D721Med (cell line): ENCODE data around the gene CARD19.

Experiments
- DNase-seq: peaks from one replicate; pipeline ENCODE4 v3.0.0; 2011; ENCODE audit warnings: low spot score; ENCODE audit not compliant: insufficient read length
- FAIRE-seq: peaks from 2 replicates; lab custom pipeline; 2011; peaks lifted over from hg19 to GRCh38; lab: Jason Lieb, UNC
- TF ChIP-seq, protein P1 (sequence below): IDR thresholded peaks from 2 replicates; pipeline ENCODE4 v1.5.1; 2012; ENCODE audit warnings: mild to moderate bottlenecking, control low read depth; ENCODE audit not compliant: insufficient read depth; ENCODE audit errors: missing control alignments

The CARD19 gene

DNA sequence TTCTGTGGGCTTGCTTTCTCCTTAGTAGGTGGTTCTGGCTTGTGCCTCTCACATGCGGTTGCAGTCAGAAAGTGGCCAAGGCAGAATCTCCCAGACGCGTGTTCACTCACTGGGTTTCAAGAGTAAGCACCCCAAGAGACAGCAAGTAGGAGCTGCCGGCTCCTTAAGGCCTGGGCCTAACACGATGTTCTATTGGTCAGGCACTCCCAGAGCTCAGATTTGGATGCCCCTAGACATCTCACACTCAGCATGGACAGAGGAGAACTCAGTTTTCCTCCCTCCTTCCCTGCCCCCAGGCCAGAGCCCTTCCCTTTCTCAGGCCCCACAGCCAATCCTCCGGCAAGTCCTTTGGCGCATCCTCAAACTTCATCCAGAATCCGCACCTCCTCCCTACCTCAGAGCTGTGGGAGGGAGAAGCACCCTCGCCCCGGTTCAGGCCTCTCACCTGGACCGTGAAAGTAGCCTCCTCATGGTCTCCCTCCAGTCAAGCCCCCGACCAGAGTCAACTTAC, 6.5 kb upstream of the CARD19 start:
- TF ChIP-seq, protein P1, sequence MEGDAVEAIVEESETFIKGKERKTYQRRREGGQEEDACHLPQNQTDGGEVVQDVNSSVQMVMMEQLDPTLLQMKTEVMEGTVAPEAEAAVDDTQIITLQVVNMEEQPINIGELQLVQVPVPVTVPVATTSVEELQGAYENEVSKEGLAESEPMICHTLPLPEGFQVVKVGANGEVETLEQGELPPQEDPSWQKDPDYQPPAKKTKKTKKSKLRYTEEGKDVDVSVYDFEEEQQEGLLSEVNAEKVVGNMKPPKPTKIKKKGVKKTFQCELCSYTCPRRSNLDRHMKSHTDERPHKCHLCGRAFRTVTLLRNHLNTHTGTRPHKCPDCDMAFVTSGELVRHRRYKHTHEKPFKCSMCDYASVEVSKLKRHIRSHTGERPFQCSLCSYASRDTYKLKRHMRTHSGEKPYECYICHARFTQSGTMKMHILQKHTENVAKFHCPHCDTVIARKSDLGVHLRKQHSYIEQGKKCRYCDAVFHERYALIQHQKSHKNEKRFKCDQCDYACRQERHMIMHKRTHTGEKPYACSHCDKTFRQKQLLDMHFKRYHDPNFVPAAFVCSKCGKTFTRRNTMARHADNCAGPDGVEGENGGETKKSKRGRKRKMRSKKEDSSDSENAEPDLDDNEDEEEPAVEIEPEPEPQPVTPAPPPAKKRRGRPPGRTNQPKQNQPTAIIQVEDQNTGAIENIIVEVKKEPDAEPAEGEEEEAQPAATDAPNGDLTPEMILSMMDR = no peak
- DNase-seq (peak; percentile 3), FAIRE-seq (no peak)

DNA sequence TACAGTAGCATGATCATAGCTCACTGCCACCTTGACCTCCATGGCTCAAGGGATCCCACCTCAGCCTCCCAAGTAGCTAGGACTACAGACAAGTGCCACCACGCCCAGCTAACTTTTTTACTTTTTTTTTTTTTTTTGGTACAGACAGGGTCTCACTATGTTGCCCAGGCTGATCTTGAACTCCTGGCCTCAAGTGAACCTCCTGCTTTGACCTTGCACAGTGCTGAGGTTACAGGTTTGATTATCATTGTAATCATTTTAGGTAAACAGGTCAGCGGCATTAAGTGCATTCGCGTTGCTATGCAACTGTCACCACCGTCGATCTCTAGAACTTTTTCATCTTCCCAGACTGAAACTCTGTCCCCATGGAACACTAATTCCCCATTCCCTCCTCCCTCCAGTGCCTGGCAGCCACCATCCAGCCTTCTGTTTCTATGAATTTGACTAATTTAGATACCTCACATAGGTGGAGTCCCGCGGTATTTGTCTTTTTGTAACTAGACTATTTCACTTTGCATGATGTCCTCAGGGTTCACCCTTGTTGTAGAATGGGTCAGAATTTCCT, 5.8 kb upstream of the CARD19 start:
- no peak for DNase-seq
- no peak for FAIRE-seq
- TF ChIP-seq, protein P1 = no peak

DNA sequence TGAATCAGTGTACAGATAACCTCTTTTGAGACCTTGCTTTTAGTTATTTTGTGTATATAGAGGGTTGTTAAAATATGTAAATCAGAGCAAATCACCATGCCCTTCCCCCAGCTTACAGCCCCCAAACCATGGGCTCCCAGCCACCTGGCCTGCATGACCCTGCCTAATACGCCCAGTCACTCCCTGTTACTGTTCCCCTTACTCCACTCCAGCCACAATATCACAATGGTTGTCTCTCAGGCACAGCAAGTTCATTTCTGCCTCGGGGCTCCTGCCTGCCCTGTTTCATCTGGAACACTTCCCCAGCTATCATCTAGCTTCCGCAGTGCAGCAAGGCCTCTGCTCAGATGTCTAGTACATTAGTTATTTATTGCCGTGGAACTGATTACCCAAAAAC, 5.0 kb upstream of the CARD19 start:
- FAIRE-seq = no peak
- peak; percentile 0 for DNase-seq
- TF ChIP-seq, protein P1 = no peak

DNA sequence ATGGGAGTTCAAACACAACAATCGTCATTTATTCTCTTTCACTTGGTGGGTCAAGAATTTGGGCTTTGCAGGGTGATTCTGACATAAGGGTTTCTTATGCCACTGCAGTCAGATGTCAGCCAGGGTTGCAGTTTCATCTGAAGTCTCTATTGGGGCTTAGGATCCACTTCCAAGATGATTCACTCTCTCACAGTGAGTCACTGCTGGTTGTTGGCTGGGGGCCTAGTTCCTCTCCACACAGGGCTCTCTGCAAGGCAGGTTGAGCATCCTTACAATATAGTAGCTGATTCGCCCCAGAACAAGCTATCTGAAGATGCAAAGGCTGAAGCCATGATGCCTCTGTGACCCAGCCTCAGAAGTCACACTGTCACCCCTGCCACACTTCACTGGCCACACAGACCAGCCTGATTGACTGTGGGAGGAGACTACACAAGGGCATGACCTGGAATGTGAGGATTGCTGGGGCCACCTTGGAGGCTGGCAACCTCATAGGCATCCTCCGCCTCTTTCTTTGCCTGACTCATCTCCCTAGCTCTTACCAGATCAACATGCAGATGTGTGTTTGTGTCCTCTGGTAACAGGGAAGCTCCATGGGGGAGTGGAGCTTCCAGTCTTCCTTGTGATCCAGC, 4.5 kb upstream of the CARD19 start:
- TF ChIP-seq, protein P1 = no peak
- DNase-seq (peak; percentile 1), FAIRE-seq (no peak)

DNA sequence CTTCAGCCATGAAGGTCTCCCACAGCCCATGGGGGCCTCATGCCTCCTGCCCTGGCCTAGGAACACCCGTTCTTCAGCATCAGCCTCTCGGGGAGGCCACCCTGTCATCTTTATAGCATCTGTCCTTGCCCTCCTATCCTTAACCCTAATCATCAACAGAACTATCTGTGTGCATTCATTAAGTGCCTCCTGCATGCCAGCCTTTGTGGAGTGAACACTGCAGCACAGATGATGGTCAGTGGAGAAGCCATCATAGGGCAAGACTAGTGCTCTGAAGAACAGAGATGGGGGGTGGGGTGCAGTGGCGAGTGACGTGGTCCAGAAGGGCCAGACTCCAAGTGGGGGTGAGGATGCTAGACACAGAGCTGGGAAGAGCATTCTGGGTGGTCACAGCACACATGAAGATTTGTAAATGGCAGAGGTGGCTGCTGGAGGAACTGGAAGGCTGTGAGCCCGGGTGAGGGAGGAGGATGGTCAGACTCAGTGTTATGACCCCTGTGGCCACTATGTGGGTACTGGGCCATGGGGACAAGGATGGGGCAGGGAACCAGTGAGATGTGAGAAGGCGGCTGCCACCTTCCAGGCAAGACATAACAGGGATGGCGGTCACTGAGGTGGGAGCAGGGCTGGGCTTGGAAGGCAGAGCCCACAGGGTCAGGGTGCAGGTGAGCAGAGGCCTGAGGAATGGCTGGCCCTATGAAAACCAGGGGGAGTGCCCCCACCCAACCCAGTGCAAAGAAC, 3.6 kb upstream of the CARD19 start:
- FAIRE-seq = no peak
- peak; percentile 6 for DNase-seq
- TF ChIP-seq, protein P1 = no peak

DNA sequence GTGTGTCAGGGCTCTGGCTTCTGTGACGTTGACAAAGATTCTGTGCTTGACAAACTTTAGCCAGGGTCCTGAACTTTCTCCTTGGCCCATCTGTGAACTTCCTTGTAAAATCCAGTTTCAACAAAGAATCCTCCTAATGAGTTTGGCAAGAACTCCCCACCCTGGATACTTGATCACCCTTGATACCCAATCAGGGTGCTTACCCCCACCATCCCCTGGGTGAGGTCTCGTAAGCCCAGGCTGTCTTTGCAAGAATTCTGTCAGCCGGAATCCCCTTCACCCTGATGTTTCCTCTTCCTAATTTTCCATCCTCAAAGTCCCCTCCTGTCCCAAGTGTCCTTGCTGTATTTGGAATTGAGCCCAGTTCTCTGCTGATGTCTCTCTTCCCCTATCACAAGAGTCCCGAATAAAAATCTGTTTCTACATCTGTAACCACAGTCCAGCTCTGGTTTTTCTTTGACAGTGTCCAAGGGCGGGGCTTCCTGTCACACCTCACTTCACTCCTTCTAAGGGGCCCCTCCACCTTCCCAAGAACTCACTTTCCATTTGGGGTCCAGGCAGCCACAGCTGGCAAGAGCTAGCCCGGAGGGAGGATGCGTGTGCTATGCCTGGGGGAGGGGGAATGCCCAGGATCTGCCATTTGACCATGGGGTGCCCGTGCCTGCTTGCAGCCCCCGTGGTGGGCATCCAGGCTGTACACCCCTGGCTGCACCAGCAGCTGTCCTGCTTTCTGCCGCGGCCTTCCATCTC, 2.7 kb upstream of the CARD19 start:
- FAIRE-seq (no peak), DNase-seq (no peak)
- TF ChIP-seq, protein P1 = no peak
